SK-N-MC (cell line): Measurements from ENCODE around the gene ICAM4.
A peak's percentile ranks its signal among the peaks of the same experiment; 100 is the strongest.

ENCODE experiments used
- DNase-seq: peaks from one replicate; pipeline ENCODE4 v3.0.0-alpha.2; 2011; ENCODE audit warnings: low read depth, low spot score
- H3K27ac ChIP-seq: fragments of 200-600 bp; sonication (generic); 2 replicates; pipeline ENCODE4 v1.5.1; 2016; ENCODE audit warnings: mixed run types
- H3K36me3 ChIP-seq: fragments of 200-600 bp; sonication (generic); 2 replicates; pipeline ENCODE4 v1.6.1; 2017; ENCODE audit warnings: antibody characterized with exemption, low read length, mixed read lengths; ENCODE audit not compliant: insufficient read depth
- H3K4me3 ChIP-seq: fragments of 200-600 bp; sonication (generic); 2 replicates; pipeline ENCODE4 v1.5.1; 2016
- H3K9ac ChIP-seq: fragments of 200-600 bp; sonication (generic); 2 replicates; pipeline ENCODE4 v1.8.0; 2017; ENCODE audit warnings: mixed run types, mixed read lengths; ENCODE audit not compliant: insufficient read length
- H3K9me3 ChIP-seq: fragments of 200-600 bp; sonication (generic); 2 replicates; pipeline ENCODE4 v1.6.1; 2017; ENCODE audit warnings: low read depth, mild to moderate bottlenecking, antibody characterized with exemption, low read length, moderate library complexity, mixed read lengths
- EZH2 ChIP-seq: fragments of 200-600 bp; sonication (generic); IDR thresholded peaks from one replicate; pipeline ENCODE4 v1.6.1; 2017; ENCODE audit warnings: antibody characterized with exemption
- FOXP2 ChIP-seq: optimal IDR thresholded peaks from 2 replicates; pipeline ENCODE3; 2011; ENCODE audit warnings: mild to moderate bottlenecking, moderate library complexity; ENCODE audit not compliant: insufficient read depth; ENCODE audit errors: extremely low read length, control extremely low read depth
- POLR2AphosphoS5 ChIP-seq: IDR thresholded peaks from 2 replicates; pipeline ENCODE4 v1.6.1; 2012; ENCODE audit warnings: mild to moderate bottlenecking, low read depth, low read length, borderline replicate concordance

The ICAM4 gene

DNA sequence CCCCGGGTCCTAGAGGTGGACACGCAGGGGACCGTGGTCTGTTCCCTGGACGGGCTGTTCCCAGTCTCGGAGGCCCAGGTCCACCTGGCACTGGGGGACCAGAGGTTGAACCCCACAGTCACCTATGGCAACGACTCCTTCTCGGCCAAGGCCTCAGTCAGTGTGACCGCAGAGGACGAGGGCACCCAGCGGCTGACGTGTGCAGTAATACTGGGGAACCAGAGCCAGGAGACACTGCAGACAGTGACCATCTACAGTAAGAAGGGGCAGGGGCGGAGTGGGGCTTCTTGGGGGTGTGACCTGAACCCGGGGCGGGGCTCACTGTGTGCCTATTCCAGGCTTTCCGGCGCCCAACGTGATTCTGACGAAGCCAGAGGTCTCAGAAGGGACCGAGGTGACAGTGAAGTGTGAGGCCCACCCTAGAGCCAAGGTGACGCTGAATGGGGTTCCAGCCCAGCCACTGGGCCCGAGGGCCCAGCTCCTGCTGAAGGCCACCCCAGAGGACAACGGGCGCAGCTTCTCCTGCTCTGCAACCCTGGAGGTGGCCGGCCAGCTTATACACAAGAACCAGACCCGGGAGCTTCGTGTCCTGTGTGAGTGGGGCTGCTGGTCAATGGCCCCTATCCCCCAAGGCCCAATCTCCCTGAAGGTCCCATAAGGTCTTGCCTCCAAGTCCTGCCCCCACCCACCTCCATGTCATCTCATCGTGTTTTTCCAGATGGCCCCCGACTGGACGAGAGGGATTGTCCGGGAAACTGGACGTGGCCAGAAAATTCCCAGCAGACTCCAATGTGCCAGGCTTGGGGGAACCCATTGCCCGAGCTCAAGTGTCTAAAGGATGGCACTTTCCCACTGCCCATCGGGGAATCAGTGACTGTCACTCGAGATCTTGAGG lies 2.4 kb upstream of the ICAM4 start:
- Histone ChIP-seq H3K9ac (no peak overlapping the region), H3K36me3 (no peaks in the 10 kb centered on the region)

DNA sequence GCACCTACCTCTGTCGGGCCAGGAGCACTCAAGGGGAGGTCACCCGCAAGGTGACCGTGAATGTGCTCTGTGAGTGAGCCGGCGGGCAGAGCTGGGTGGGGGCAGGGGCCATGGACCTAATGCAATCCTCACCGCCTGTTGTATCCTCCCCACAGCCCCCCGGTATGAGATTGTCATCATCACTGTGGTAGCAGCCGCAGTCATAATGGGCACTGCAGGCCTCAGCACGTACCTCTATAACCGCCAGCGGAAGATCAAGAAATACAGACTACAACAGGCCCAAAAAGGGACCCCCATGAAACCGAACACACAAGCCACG lies 1.8 kb upstream of the ICAM4 start:
- Histone ChIP-seq H3K36me3 (no peaks in the 10 kb centered on the region), H3K4me3 (no peak overlapping the region)

More for the DNA sequence above, 2.4 kb upstream of the ICAM4 start:
- Histone ChIP-seq H3K4me3 (no peak overlapping the region), H3K27ac (no peak overlapping the region), H3K9me3 (no peaks in the 10 kb centered on the region)
- no peak for TF ChIP-seq EZH2
- no peak for TF ChIP-seq POLR2AphosphoS5
- no peak for TF ChIP-seq FOXP2
- no peak for DNase-seq

DNA sequence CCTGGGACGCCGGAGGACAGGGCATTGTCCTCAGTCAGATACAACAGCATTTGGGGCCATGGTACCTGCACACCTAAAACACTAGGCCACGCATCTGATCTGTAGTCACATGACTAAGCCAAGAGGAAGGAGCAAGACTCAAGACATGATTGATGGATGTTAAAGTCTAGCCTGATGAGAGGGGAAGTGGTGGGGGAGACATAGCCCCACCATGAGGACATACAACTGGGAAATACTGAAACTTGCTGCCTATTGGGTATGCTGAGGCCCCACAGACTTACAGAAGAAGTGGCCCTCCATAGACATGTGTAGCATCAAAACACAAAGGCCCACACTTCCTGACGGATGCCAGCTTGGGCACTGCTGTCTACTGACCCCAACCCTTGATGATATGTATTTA lies 1.4 kb upstream of the ICAM4 start:
- DNase-seq = no peak
- H3K9me3 ChIP-seq = no peaks in the 10 kb centered on the region
- H3K27ac ChIP-seq = no peak overlapping the region
- H3K4me3 ChIP-seq = no peak overlapping the region
- H3K9ac ChIP-seq = no peak overlapping the region
- TF ChIP-seq FOXP2 (no peak), EZH2 (no peak)
- H3K36me3 ChIP-seq = no peaks in the 10 kb centered on the region

More for the DNA sequence above, 1.8 kb upstream of the ICAM4 start:
- Histone ChIP-seq H3K27ac (no peak overlapping the region), H3K9me3 (no peaks in the 10 kb centered on the region), H3K9ac (no peak overlapping the region)
- TF ChIP-seq POLR2AphosphoS5 (no peak), FOXP2 (no peak)
- no peak for DNase-seq

DNA sequence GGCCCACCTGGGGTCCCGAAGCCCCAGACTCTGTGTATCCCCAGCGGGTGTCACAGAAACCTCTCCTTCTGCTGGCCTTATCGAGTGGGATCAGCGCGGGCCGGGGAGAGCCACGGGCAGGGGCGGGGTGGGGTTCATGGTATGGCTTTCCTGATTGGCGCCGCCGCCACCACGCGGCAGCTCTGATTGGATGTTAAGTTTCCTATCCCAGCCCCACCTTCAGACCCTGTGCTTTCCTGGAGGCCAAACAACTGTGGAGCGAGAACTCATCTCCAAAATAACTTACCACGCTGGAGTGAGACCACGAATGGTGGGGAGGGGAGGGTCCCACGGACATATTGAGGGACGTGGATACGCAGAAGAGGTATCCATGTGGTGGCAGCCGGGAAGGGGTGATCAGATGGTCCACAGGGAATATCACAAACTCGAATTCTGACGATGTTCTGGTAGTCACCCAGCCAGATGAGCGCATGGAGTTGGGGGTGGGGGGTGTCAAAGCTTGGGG lies 2.0 kb downstream of the ICAM4 start:
- peak overlapping the region; percentile 62 for H3K9ac ChIP-seq
- DNase-seq = peak; percentile 39
- H3K9me3 ChIP-seq = no peaks in the 10 kb centered on the region
- H3K4me3 ChIP-seq = peak overlapping the region; percentile 84
- H3K27ac ChIP-seq = peak overlapping the region; percentile 89
- H3K36me3 ChIP-seq = peaks cover 8% of the 10 kb centered on the region; the same call in 1 of the 2 replicates
- TF ChIP-seq POLR2AphosphoS5 = no peak; the same call in 1 of the 2 replicates
- no peak for TF ChIP-seq EZH2
- no peak for TF ChIP-seq FOXP2

DNA sequence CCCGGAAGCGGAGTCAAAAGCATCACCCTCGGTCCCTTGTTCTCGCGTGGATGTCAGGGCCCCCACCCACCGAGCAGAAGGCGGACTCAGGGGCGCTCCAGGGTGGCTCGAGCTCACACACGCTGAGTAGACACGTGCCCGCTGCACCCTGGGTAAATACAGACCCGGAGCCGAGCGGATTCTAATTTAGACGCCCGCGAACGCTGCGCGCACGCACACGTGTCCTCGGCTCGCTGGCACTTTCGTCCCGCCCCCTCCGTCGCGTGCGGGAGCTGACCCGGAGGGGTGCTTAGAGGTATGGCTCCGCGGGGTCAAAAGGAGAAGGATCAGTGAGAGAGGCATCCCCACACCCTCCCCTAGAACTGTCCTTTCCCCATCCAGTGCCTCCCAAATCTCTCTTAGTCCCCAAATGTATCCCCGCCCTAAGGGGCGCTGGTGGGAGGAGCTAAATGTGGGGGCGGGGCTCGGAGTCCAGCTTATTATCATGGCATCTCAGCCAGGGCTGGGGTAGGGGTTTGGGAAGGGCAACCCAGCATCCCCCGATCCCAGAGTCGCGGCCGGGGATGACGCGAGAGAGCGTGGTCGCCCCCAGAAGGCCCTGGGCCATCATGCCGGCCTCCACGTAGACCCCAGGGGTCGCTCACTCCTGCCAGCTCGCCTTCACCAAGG lies 2.5 kb downstream of the ICAM4 start:
- peak overlapping the region; percentile 62 for H3K9ac ChIP-seq
- peaks cover 8% of the 10 kb centered on the region; the same call in 1 of the 2 replicates for H3K36me3 ChIP-seq
- TF ChIP-seq EZH2 (no peak), FOXP2 (no peak), POLR2AphosphoS5 (peak; percentile 71)
- no peaks in the 10 kb centered on the region for H3K9me3 ChIP-seq
- peak overlapping the region; percentile 89 for H3K27ac ChIP-seq
- H3K4me3 ChIP-seq = peak overlapping the region; percentile 84
- peak; percentile 68 for DNase-seq

DNA sequence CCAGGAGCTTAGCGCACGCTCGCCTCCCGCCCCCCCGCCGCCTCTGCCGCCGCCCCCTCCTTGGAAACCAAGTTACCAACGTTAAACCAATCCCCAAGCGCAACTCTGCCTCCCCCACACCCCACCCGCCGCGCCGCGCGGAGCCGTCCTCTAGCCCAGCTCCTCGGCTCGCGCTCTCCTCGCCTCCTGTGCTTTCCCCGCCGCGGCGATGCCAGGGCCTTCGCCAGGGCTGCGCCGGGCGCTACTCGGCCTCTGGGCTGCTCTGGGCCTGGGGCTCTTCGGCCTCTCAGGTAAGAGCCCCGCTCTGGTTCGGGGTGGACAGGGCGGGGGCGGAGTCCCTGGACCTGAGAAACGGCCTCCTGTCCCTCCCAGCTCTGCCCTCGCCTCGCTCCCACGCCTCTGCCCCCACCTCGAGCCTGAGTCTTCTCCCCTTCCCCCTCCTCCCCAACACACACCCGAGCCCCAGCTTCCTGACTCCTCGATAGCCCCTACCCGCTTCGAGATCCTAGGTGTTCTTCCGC lies 3.1 kb downstream of the ICAM4 start, which contains the start of gene ICAM5:
TSS of gene ICAM5 (plus strand) at position 117 of the 521 bp plus-strand sequence. CDS start at position 209, 92 bp downstream.
- H3K9ac ChIP-seq = peak within 1 kb of the TSS; percentile 62
- peak within 1 kb of the TSS; percentile 84 for H3K4me3 ChIP-seq
- H3K27ac ChIP-seq = peak within 1 kb of the TSS; percentile 89

DNA sequence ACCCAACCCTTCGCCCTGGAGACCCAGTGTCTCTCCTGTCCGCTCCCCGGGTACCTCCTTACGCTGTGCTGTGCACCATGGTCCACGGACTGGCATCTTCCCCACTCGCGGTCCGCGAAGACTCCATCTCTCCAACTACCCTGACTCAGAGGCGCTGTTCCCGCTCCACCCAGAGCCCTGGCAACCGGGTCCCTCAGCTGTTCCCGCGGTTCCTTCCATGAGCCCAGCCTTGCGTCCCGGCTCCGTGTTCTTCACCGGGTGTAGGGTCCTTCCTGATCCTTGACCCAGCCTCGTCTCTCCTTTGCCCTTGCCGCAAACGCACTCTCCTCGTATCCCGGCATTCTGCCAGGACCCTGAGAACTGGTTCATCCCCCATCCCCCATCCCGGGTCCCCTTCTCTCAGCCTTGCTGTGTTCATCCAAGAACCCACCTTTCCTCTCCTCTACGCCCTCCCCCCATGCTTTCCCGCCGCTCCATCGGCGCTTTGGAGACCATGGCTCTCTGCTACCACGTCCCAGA lies 3.7 kb downstream of the ICAM4 start:
- Histone ChIP-seq H3K36me3 (peaks cover 8% of the 10 kb centered on the region; the same call in 1 of the 2 replicates), H3K9me3 (no peaks in the 10 kb centered on the region), H3K27ac (no peak overlapping the region), H3K4me3 (peak overlapping the region; percentile 84), H3K9ac (peak overlapping the region; percentile 61)
- DNase-seq = no peak
- TF ChIP-seq FOXP2 (no peak), POLR2AphosphoS5 (no peak), EZH2 (no peak)

More for the DNA sequence above, 3.1 kb downstream of the ICAM4 start, which contains the start of gene ICAM5:
- peaks cover 8% of the 10 kb centered on the region; the same call in 1 of the 2 replicates for H3K36me3 ChIP-seq
- no peaks in the 10 kb centered on the region for H3K9me3 ChIP-seq
- peak; percentile 24 for DNase-seq
- TF ChIP-seq FOXP2 (no peak), EZH2 (no peak), POLR2AphosphoS5 (peak; percentile 6; the same call in 1 of the 2 replicates)
